Measurements from ENCODE around the gene C14orf180.
"Not testable (repeated sequence)": the region's sequence is repeated elsewhere in the genome, so short reads cannot be mapped to it uniquely, and the experiment has no call there.

The C14orf180 gene

DNA sequence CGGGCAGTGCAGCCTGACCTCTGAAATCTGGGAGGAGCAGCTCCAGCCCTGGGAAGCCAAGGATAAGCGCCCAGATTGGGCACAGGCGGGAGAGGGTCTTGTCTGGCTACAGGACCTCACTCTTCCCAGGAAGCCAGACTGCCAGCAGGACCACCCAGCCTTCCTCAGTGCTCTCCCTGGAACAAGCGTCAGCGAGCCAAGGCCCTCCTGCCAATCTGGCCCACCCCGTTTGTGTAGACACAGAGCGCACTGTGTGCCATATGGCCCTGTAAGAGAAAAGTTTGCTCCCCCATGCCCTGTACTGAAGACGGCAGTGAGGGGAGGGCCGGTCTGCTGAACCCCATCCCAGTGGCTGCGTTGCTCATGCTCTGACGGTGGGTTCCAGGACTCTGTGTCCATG is 1.2 kb upstream of the C14orf180 start:
- DNase-seq (ENCODE audit: low spot score) = no peak

DNA sequence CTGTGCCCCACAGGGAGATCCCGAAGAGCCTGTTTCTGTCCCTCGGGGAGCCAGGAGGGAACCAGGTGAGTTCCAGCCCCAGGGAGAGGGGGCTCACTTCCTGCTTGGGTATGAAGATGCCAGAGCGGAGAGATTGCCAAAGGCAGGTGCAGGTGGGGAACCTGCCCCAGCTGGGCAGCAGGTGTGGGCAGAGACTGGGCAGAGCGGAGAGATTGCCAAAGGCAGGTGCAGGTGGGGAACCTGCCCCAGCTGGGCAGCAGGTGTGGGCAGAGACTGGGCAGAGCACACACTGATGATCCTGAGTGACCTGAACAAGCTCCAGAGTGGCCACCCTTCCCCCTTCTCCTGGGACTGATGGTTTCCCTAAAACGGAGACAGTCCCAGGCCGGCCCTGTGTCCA is 375 bp downstream of the C14orf180 start:
- DNase-seq (ENCODE audit: low spot score) = not testable (repeated sequence)

DNA sequence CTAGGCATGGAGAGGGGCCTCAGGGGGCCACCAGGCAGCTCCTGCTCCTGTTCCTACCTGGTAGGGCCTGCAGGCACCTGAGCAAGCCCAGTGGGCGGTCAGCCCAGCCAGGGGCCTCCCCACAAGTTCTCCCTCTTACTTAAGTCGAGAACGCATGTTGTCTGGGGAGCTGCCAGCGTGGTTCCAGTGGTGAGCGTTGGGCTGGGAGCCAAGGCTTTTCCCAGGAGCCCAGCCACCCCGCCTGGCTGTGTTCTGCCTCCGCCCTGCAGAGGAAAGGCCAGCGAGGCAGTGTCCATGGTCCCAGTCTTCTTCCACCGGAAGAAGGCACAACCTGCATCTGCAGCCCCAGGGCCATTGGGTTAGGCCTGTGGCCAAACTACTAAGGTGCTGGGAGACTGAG is 1.4 kb downstream of the C14orf180 start:
- no peak for DNase-seq (ENCODE audit: low spot score)

DNA sequence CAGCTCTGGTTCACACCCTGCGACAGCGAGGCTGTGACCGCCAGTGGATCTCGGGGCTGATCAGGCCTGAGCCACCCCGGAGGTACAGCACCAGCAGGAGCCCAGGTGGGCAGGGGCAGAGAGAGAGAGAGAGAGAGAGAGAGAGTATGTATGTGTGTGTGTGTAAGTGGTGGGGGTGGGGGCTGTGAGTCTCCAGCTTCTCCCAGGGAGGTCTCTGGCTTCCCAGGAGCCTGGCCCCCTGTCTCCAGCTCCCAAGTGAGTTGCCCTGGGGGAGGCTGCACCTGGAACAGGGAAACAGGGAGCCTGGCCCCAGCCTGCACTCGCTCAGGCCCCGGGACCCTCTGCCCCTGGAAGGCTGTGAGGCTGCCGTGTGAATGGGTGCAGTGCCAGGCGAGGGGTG is 2.0 kb downstream of the C14orf180 start:
- DNase-seq (ENCODE audit: low spot score) = no peak

DNA sequence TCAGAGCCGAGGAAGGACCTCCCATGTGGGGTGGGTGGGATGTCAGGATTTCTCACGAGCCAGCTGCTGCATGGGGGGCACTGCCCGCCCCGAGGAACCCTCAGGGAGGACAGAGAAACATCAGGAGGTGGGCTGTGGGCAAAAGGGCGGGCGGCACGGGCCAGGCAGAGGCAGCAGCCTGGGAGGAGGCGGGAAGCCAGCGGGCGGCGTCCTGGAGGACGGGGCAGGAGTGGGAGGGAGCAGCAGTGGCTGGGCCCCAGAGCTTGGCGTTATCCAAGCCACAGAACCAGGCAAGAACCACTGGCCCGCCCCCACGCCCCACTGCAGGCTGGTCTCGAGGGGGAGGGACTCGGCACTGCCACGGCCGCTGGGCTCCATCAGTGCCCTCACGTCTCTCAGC is 2.4 kb downstream of the C14orf180 start:
- no peak for DNase-seq (ENCODE audit: low spot score)

DNA sequence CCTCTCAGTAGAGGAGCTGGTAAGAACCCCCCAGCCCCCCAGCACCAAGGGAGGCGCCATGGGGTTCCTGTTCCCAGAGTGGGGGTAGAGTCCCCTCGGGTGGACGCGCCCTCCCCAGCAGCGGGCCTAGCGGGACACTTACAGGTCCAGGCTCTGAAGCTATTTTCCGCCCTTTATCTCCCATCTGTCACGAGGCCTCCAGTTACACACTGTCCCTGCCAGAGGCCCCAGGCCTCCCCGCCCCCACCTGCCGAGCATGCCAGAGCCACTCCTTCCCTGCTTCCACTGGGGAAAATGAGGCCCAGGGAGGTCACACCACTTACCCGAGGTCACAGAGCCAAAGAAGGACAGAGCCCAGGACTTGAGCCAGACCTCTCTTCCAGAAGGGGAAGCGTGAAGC is 3.1 kb downstream of the C14orf180 start:
- DNase-seq (ENCODE audit: low spot score) = no peak

DNA sequence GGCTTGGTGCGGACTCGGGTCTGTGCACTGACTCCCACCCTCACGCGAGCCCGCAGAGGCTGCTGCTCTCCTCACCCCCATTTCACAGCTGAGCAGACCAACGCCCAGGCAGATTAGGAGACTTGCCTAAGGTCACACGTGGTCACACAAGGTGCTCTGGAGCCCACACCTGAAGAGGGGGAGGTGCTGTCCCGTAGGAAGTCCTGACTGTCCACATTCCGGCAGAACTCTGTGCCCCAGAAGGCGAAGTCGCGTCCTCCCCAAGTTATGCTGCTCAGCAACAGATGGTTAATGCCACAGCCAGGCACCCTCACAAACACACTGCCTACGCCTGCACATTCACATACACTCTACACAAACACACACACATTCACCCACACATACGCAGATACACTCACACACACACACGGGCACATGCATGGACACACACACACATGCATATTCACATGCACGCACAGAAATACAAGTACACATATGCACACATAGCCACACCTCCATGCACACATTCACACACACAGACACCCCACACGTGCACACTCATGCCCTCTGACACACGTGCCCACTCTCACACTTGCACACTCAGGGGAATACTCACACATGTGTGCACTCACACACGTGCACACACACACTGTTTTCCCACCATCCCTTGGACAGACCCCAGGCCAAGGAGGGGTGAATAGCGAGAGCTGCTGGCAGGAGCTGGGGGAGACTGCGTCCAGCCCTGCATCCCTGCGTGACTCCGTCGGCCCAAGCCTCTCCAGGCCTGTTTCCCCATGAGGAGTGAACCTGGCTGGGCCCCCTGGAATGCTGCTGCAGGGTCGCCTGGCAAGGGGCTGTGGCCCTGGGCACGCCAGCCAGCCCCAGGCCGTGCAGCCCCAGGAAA is 4.1 kb downstream of the C14orf180 start:
- no peak for DNase-seq (ENCODE audit: low spot score)

DNA sequence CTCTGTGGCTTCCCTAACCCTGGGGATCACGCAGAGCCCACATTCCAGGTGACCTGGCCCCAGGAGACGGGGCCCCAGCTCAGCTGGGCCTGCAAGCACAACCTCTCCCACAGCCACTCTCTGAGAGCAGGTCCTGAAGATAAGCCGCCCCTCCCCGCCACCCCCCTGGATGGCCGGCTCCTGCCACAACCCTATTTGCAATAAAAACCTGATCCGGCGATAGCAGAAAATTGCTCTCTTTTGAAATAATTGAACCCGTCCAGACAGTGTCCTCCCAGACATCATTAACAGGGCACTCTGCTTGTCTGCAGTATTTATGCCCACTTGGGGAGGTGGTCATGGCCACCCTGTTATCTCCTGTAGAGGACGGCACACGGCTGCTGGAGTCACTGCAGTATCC is 5.0 kb downstream of the C14orf180 start:
- no peak for DNase-seq (ENCODE audit: low spot score)

DNA sequence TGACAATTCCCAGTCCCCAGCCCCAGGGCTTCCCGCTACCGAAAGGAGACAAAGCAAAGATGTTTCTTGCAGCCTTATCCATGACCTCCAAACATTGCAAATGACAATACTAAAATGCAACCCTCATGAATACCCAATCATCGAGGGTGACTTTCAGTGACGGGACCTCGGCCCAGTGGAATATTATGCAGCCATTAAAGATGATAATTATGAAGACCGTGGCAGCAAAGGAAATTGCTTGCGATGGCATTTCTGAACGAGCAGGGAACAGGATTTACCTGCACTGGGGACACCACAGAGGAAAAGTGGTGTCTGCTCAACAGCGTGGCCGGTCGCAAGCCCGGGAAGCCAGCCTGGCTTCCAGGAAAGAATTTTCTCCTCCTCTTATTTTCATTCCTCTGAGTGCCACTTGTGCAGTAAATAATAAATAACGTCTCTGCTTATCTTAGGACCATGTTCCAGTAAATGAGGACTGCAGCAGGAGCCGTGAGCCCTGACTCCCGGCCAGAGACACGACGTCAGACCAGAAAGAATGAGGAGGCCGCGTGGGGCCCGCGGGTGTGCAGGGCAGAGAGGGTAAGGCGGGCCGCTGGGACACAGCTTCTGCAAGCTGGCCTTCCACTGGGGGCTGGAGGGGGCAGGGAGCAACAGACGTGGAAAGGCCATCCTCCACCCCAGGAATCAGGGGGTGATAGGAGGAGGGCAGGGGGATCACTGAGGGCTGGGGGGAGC is 6.6 kb downstream of the C14orf180 start:
- no peak for DNase-seq (ENCODE audit: low spot score)

DNA sequence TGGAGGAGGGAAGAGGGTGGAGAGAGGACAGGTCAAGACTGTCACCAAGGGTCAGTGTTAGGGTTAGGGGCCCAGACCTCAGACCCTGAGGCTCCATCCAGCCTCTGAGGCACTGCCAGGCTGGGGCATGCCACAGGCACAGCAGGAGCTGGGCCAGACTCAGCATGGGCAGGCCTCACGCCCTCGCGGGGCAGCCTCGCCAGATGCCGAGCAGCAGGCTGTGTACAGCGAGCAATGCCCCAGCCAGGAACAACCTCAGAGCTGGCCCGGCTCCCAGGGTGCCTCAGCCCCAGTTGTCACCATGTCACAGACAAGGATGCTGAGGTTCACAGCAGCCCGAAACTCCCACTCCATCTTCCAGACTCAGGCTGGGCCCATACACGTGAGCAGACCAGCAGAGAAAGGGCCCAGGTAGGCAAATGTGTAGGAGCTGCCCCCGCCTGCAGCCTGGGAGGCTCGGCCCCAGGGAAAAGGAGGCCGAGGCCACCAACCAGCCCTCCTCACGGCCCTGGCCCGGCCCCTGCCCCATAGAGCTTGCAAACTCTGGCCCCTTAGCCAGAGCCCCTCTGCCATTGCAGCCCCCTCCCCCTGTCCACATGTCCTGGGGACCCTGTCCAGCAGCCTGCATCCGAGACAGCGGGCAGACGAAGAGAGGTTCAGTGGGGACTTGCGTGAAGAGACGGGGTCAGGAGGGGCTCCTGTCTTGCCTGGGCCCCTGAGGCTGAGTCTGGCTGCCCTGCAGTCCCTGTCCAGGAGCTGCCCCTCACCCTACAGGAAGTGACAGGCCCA is 7.5 kb downstream of the C14orf180 start:
- no peak for DNase-seq (ENCODE audit: low spot score)

DNA sequence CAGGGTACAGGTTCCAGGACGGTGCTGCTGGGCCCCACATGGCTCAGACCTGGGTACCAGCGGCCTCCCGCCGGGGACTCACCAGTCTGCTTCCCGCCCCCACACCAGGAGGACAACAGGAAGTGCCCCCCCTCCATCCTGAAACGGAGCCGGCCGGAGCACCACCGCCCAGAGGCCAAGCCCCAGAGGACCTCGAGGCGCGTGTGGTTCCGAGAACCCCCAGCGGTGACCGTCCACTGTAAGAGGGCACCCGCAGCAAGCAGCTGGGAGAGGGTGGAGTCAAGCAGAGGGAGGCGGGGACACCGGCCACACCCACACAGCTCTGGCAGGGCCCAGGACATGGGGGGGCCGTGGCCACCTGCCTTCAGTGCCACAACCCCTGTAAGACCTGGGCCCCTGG is 8.1 kb downstream of the C14orf180 start:
- DNase-seq (ENCODE audit: low spot score) = no peak

DNA sequence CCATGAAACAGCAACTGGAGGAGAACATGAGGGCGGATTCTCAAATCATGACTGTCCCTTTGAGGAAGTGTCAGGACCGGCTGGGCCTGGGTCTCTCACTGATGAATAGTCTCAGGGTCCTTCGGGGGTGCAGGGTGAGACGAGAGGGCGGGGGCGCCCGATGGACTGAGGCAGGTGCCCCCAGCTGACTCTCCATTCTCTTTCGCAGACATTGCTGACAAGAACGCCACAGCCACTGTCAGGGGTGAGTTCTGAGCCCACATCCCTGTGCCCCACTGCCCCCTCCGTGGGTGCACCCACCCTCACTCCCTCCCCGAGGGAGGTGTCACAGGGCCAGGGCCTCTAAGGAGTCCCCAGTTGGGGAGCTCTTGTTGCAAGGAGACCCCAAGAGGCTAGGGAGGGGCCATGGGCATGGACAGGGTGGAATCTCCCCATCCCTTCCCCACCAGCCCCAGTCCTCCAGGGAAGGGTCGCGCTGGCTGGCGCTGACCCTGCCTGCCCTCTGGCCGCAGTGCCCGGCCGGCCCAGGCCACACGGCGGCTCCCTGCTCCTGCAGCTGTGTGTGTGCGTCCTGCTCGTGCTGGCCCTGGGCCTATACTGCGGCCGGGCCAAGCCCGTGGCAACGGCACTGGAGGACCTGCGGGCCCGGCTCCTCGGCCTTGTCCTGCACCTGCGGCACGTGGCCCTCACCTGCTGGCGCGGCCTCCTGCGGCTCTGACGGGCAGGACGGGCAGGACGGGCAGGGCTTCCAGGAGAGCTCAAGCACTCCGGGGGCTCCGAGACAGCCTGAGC is 8.7 kb downstream of the C14orf180 start:
- no peak for DNase-seq (ENCODE audit: low spot score)

DNA sequence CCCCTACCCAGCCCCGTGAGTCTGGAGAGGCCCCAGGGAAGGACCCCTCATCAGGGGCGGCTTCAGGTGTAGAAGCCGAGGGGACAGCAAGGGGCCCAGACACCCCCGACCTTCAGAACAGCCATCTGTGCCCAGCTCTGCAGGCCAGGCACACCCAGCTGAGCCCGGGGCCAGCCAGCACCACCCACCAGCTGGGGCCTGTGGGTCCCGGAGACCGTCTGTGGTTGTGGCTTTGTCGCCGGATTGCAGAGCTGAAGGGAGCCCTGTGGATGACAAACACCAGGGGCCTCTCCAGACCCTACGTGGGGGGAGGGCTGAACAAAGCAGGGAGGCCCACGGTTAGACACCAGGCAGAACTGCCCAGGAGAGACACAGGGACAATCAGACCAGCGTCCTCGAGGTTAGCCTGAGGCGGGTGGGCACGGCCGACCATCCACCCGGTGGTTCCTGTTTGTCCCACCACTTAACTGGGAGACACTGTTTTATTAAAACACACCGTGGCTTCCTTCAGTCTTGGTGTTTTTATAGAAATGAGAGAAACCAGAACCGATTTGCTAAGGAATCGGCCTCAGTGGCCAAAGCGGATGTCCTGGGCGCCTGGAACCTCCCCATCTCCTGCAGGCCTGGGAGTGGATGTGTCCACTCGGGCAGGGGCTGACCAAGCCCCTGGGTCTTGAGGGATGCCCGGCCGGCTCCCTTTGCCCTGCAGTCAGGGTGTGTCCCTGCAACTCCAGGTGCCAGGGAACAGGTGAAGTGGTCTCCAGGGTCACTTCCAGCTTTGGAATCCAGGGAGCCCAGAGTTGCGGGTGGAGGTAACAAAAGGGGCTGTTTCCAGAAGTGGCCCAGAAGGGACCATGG is 10.0 kb downstream of the C14orf180 start:
- DNase-seq (ENCODE audit: low spot score) = no peak

DNA sequence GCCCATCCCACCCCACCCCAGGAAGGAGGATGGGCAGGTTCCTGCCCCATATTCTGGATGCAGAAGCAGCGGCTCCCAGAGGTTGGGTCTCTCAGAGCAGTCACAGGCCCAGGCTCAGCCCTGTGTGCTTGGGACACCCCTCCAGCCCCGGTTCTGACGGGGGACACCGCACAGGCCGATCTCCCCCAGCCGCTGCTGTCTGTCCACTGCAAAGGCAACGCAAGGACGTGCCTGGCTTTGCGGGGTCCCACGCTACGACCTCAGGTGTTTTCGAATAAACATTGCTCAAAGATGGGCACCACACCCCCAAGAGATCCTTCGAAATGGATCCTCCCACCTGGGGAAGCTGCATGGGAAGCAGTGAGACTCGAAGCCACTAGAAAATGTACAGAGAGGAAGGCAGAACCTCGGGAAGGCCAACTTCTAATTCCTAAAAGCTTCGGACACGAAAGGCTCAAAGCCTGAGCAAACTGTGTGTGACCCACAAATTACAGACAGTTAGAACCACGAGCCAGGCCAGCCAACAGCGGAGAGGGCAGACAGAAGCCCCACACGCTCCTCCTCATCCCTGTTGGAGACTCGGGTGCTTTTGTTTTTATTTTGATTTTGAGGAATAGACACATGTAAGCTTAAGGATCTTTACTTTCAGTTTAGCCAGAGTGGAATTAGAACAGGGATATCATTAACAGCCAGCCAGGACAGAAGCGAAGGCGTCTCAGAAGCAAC is 10.8 kb downstream of the C14orf180 start:
- no peak for DNase-seq (ENCODE audit: low spot score)

DNA sequence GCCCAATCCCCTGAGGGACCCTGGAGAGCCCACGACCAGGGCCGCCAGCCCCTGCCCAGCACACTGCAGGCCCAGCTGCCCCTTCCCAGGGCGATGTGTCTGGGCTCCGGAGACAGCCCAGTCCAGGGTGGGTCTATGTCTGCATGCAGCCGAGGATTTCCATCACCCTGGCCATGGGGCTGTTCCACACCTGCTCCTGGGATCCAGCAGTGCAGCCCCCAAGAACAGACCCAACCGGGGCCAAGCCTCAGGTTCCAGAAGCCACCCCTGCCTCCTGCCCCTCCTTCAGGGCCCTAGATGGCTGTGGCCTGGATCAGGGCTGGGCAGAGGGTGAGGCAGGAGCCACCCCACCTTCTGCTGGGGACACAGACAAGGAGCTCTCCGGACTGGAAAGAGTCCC is 11.5 kb downstream of the C14orf180 start:
- DNase-seq (ENCODE audit: low spot score) = no peak

DNA sequence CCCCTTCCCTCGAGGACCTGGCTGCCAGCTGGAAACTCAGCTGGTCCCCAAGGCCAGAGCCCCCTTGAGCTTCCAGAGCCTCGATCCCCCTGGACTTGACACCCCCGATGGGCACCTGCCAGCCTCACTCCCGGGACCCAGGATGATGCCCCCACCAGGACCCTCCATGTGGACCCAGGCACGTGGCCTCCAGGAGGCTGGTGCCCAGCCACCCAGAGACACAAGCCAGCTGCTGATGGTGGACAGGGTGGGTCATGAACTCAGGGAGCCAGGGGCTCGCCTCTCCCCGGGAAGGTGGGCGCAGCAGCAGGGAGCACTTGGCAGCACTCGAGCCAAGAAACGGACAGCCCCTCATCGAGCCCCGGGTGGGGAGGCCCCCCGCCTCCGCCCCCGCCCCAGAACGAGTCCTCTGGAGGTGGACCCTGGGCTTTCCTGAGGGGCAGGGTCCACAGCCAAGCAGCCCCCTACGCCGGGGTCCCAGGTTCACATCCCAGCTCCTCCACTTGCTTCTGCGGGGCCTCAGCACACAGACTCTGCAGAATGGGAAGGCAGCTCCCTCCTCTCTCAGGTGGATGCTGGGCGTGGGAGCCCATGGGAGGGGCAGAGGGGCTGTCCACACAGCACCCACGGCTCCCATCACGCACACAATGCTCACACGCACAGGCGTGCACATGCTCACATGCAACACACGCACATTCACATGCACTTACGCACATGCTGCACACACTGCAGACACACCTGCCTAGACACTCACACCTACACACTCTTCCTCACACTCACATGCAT is 12.1 kb downstream of the C14orf180 start:
- no peak for DNase-seq (ENCODE audit: low spot score)

DNA sequence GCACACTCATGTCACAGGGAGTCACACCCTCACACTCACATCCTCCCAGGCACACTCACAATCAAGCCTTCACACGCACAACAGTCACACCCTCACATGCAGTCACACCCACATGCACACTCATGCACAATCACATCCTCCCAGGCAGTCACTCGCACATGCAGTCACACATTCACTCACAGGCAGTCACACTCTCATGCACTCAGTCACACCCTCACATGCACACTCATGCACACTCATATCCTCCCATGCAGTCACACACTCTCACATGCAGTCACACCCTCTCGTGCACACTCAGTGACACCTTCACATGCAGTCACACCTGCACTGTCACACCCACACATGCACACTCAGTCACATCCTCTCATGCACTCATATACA is 12.7 kb downstream of the C14orf180 start:
- no peak for DNase-seq (ENCODE audit: low spot score)

DNA sequence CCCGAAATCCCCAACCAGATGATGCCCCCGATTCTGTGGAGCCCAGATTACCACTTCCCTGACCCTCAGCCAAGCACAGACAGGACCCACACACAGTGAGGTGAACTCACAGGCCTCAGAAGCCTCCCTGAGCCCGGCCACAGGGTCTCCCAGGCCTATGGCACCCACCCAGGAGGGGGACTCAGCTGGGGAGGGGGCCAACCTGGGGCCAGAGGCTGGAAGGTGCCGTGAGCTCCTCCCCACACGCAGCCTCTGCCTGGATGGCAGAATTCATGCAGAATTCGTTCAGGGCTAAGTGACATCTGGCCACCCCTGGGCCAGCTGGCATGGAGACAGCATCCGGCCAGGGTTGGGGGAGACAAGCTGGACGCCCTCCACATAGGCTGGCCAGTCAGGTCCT is 13.2 kb downstream of the C14orf180 start:
- DNase-seq (ENCODE audit: low spot score) = no peak

DNA sequence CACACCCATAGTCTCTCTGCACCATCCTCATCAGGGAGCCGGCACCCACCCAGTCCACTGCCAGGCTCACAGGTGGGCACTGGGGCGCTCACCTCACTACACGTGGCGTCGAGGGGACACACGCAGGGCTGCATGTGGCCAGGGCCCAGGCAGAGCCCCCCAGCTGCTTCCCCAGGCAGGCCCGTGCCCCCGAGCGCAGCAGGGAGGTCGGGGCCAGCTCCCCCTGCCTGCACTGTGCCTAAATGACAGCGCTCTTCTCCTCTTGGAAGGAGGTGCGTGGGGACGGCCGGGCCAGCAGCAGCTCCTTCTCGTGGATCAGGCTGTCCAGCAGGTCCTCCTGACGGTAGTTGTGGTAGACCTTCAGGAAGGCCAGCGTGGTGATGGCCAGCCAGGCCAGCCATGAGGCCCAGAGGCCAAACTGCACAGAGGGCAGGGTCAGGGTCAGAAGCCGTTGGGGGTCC is 13.7 kb downstream of the C14orf180 start:
- DNase-seq (ENCODE audit: low spot score) = no peak
